Muscle of arm (tissue), 12 donors: ENCODE measurements around the gene RAD9A. TPM values are rescaled to one million over a fixed set of nuclear protein-coding genes. Genes with fewer than 3 reads are reported as not detected.

Experiments used
- DNase-seq: peaks from one replicate; pipeline ENCODE4 v3.0.0-alpha.2; 2013
- polyA plus RNA-seq, 12 donors: library from polyadenylated mRNA; unstranded; fragments of 120-200 nt; gene quantifications; one replicate each; pipeline ENCODE4 v1.2.1, GENCODE V29; 2013; ENCODE audit not compliant: insufficient read length in 12 of 12

RAD9A gene
- polyA plus RNA-seq, 12 donors, result 6.6 to 34.1 (median 8.0) TPM; not detected in 1

GRCh38 chr11:67373648-67374570, 17.9 kb upstream of the RAD9A start:
- no peak for DNase-seq

- no peak for DNase-seq
Observed at GRCh38 chr11:67374571-67375281, 17.1 kb upstream of the RAD9A start.

GRCh38 chr11:67375320-67376055, 16.3 kb upstream of the RAD9A start:
- DNase-seq, result no peak

GRCh38 chr11:67376063-67376820, 15.5 kb upstream of the RAD9A start:
- no peak for DNase-seq

- no peak for DNase-seq
Observed at GRCh38 chr11:67376873-67377808, 14.6 kb upstream of the RAD9A start.

GRCh38 chr11:67378544-67378943, 13.2 kb upstream of the RAD9A start:
- no peak for DNase-seq

GRCh38 chr11:67379061-67380058, 12.4 kb upstream of the RAD9A start:
- no peak for DNase-seq

- DNase-seq, result no peak
Observed at GRCh38 chr11:67381244-67381972, 10.4 kb upstream of the RAD9A start.

GRCh38 chr11:67382276-67383136, 9.3 kb upstream of the RAD9A start:
- peak; percentile 79 for DNase-seq

GRCh38 chr11:67384851-67385366, 6.9 kb upstream of the RAD9A start:
- no peak for DNase-seq

GRCh38 chr11:67387069-67387468, 4.7 kb upstream of the RAD9A start:
- DNase-seq, result no peak

- DNase-seq, result no peak
Observed at GRCh38 chr11:67387518-67387917, 4.3 kb upstream of the RAD9A start.

- DNase-seq, result no peak
Observed at GRCh38 chr11:67389477-67389876, 2.3 kb upstream of the RAD9A start.

GRCh38 chr11:67390947-67391303, 861 bp upstream of the RAD9A start:
- DNase-seq, result no peak

GRCh38 chr11:67392183-67392715, 463 bp downstream of the RAD9A start:
- no peak for DNase-seq

- DNase-seq, result no peak
Observed at GRCh38 chr11:67393437-67393836, 1.7 kb downstream of the RAD9A start.

GRCh38 chr11:67393990-67394389, 2.2 kb downstream of the RAD9A start:
- DNase-seq, result no peak
